ENCODE data around the gene ANAPC5. TPM values are rescaled to one million over a fixed set of nuclear protein-coding genes. Genes with fewer than 3 reads are reported as not detected.
A peak's percentile ranks its signal among the peaks of the same experiment; 100 is the strongest.
"Not testable (repeated sequence)": the region's sequence is repeated elsewhere in the genome, so short reads cannot be mapped to it uniquely, and the experiment has no call there.

ANAPC5 gene
- total RNA-seq, 1 experiment from 2014 or later: 199 TPM

GRCh38 chr12:121390856-121391255, 38.6 kb upstream of the ANAPC5 start:
- H3K4me3 ChIP-seq (ENCODE audit: low read length): no peak overlapping the region
- ChIA-PET CTCF (no interaction called here), POLR2A (ENCODE audit: unreplicated experiment) (no interaction called here)
- H3K79me2 ChIP-seq (ENCODE audit: low read length): no peaks in the 10 kb centered on the region
- intact Hi-C loops (cut with micrococcal nuclease): no loop called here
- H3F3A ChIP-seq (ENCODE audit: low read length, unreplicated experiment): no peaks in the 10 kb centered on the region
- no peaks in the 10 kb centered on the region for H3K36me3 ChIP-seq (ENCODE audit: low read depth, low read length)
- no peaks in the 10 kb centered on the region for H3K9me2 ChIP-seq (replicated peaks; ENCODE audit: low read length)
- H3K4me1 ChIP-seq (ENCODE audit: insufficient read depth, low read length): peaks cover 10% of the 10 kb centered on the region
- no peak overlapping the region for H2AFZ ChIP-seq (ENCODE audit: low read length)
- no peak overlapping the region for H3K4me2 ChIP-seq (ENCODE audit: low read length)
- H4K20me1 ChIP-seq (ENCODE audit: low read length): no peaks in the 10 kb centered on the region
- TF ChIP-seq, protein P1, sequence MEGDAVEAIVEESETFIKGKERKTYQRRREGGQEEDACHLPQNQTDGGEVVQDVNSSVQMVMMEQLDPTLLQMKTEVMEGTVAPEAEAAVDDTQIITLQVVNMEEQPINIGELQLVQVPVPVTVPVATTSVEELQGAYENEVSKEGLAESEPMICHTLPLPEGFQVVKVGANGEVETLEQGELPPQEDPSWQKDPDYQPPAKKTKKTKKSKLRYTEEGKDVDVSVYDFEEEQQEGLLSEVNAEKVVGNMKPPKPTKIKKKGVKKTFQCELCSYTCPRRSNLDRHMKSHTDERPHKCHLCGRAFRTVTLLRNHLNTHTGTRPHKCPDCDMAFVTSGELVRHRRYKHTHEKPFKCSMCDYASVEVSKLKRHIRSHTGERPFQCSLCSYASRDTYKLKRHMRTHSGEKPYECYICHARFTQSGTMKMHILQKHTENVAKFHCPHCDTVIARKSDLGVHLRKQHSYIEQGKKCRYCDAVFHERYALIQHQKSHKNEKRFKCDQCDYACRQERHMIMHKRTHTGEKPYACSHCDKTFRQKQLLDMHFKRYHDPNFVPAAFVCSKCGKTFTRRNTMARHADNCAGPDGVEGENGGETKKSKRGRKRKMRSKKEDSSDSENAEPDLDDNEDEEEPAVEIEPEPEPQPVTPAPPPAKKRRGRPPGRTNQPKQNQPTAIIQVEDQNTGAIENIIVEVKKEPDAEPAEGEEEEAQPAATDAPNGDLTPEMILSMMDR (conservative IDR thresholded peaks at IDR 0.05; ENCODE audit: low read depth, low read length): no peak
- no peak for TF ChIP-seq EZH2phosphoT487 (IDR thresholded peaks at IDR 0.05; ENCODE audit: borderline replicate concordance, low read length)
- TF ChIP-seq EZH2 (IDR thresholded peaks at IDR 0.05; ENCODE audit: low read length, unreplicated experiment): no peak
- ATAC-seq (peak; percentile 53), DNase-seq (peak; percentile 51)
- no peak overlapping the region for H3K27ac ChIP-seq (ENCODE audit: low read length)
- H3K9ac ChIP-seq (ENCODE audit: low read length): no peak overlapping the region
- no peaks in the 10 kb centered on the region for H3K9me3 ChIP-seq (ENCODE audit: low read length)
- BruUV-seq (replicated peaks): no TSS peak
- H3K27me3 ChIP-seq (ENCODE audit: low read length): no peaks in the 10 kb centered on the region

- peaks cover 10% of the 10 kb centered on the region for H3K4me1 ChIP-seq (ENCODE audit: insufficient read depth, low read length)
- DNase-seq (peak; percentile 79), ATAC-seq (peak; percentile 89)
- no peaks in the 10 kb centered on the region for H3K79me2 ChIP-seq (ENCODE audit: low read length)
- CTCF ChIA-PET: no interaction called here
- H2AFZ ChIP-seq (ENCODE audit: low read length): peak overlapping the region; percentile 39
- POLR2A ChIA-PET (ENCODE audit: unreplicated experiment): no interaction called here
- no peak overlapping the region for H3K9ac ChIP-seq (ENCODE audit: low read length)
- no peaks in the 10 kb centered on the region for H3K9me2 ChIP-seq (replicated peaks; ENCODE audit: low read length)
- H4K20me1 ChIP-seq (ENCODE audit: low read length): no peaks in the 10 kb centered on the region
- peak overlapping the region; percentile 31 for H3K27ac ChIP-seq (ENCODE audit: low read length)
- H3K9me3 ChIP-seq (ENCODE audit: low read length): no peaks in the 10 kb centered on the region
- peak overlapping the region; percentile 15 for H3K4me2 ChIP-seq (ENCODE audit: low read length)
- no peaks in the 10 kb centered on the region for H3F3A ChIP-seq (ENCODE audit: low read length, unreplicated experiment)
- TF ChIP-seq, protein P1 (conservative IDR thresholded peaks at IDR 0.05; ENCODE audit: low read depth, low read length): no peak
- TF ChIP-seq EZH2 (IDR thresholded peaks at IDR 0.05; ENCODE audit: low read length, unreplicated experiment) (no peak), EZH2phosphoT487 (IDR thresholded peaks at IDR 0.05; ENCODE audit: borderline replicate concordance, low read length) (no peak)
- H3K27me3 ChIP-seq (ENCODE audit: low read length): no peaks in the 10 kb centered on the region
- no TSS peak for BruUV-seq (replicated peaks)
- H3K36me3 ChIP-seq (ENCODE audit: low read depth, low read length): no peaks in the 10 kb centered on the region
- no peak overlapping the region for H3K4me3 ChIP-seq (ENCODE audit: low read length)
- intact Hi-C loops (cut with micrococcal nuclease): no loop called here
Observed at GRCh38 chr12:121388421-121388981, 36.3 kb upstream of the ANAPC5 start.

DNA sequence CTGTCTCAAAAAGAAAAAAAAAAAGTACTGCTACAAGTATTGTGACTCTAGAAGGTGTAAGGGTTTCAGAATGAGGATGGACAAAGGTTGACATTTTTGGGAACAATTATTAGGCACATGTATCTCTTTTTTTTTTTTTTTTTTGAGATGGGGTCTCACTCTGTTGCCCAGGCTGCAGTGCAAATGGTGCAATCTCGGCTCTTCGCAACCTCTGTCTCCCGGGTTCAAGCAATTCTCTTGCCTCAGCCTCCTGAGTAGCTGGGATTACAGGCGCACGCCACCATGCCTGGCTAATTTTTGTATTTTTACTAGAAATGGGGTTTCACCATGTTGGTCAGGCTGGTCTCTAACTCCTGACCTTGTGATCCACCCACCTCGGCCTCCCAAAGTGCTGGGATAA, 32.7 kb upstream of the ANAPC5 start:
- H3K9ac ChIP-seq (ENCODE audit: low read length); H3K27ac ChIP-seq (ENCODE audit: low read length); H4K20me1 ChIP-seq (ENCODE audit: low read length); H3K4me3 ChIP-seq (ENCODE audit: low read length); H3K4me1 ChIP-seq (ENCODE audit: insufficient read depth, low read length); ATAC-seq; H3F3A ChIP-seq (ENCODE audit: low read length, unreplicated experiment); POLR2A ChIA-PET (ENCODE audit: unreplicated experiment); intact Hi-C loops (cut with micrococcal nuclease); H3K79me2 ChIP-seq (ENCODE audit: low read length); BruUV-seq (replicated peaks); H3K4me2 ChIP-seq (ENCODE audit: low read length); CTCF ChIA-PET; H3K36me3 ChIP-seq (ENCODE audit: low read depth, low read length); H3K9me2 ChIP-seq (replicated peaks; ENCODE audit: low read length); H3K27me3 ChIP-seq (ENCODE audit: low read length); DNase-seq; H2AFZ ChIP-seq (ENCODE audit: low read length); H3K9me3 ChIP-seq (ENCODE audit: low read length): not testable (repeated sequence)
